ENCODE data around the gene DAB2. TPM values are rescaled to one million over a fixed set of nuclear protein-coding genes. Genes with fewer than 3 reads are reported as not detected.

The DAB2 gene
- total RNA-seq, 1 experiment from 2014 or later = 5.5 TPM

GRCh38 chr5:39390945-39391344, 33.8 kb downstream of the DAB2 start:
- Histone ChIP-seq H4K20me1 (ENCODE audit: insufficient read depth) (no peaks in the 10 kb centered on the region), H3K9me3 (ENCODE audit: control insufficient read depth in 1 of 2, insufficient read depth in 1 of 2, low read depth in 1 of 2, low read length in 2 of 2) (no peaks in the 10 kb centered on the region), H3K27me3 (ENCODE audit: insufficient read depth, low read length) (no peaks in the 10 kb centered on the region), H3K4me2 (ENCODE audit: low read length) (no peak overlapping the region), H3K79me2 (ENCODE audit: insufficient read depth, low read length) (no peaks in the 10 kb centered on the region), H2AFZ (ENCODE audit: low read depth, low read length, poor library complexity, severe bottlenecking) (no peak overlapping the region), H3K27ac (ENCODE audit: low read depth, low read length) (no peak overlapping the region), H3K9me2 (ENCODE audit: insufficient read depth) (no peaks in the 10 kb centered on the region), H3K4me3 (replicated peaks in 1 of 2; ENCODE audit: low read depth in 1 of 2, low read length in 2 of 2) (no peak overlapping the region), H3K4me1 (ENCODE audit: control insufficient read depth in 1 of 2, insufficient read depth in 2 of 2, low read length in 2 of 2) (no peaks in the 10 kb centered on the region), H3K36me3 (ENCODE audit: control insufficient read depth in 1 of 2, insufficient read depth in 2 of 2, low read length in 2 of 2) (no peaks in the 10 kb centered on the region), H3K9ac (ENCODE audit: low read length) (no peak overlapping the region)
- ChIA-PET CTCF (no interaction called here), POLR2A (no interaction called here), RAD21 (ENCODE audit: low non-redundant PET in 1 of 2, low total read pairs in 2 of 2, uncharacterized antibody in 2 of 2, unreplicated experiment in 2 of 2) (no interaction called here)
- ATAC-seq (no peak), DNase-seq (ENCODE audit: low read depth, low spot score) (no peak)
- BruUV-seq (replicated peaks) = no TSS peak
- TF ChIP-seq ZBTB33 (IDR thresholded peaks at IDR 0.05; ENCODE audit: extremely low read depth, insufficient replicate concordance, low read length) (no peak), POLR2AphosphoS5 (IDR thresholded peaks at IDR 0.05; ENCODE audit: low read depth, low read length) (no peak), EZH2phosphoT487 (IDR thresholded peaks at IDR 0.05; ENCODE audit: borderline replicate concordance) (no peak), TCF7L2 (IDR thresholded peaks at IDR 0.05; ENCODE audit: borderline replicate concordance, extremely low read depth, insufficient read depth, insufficient read length) (no peak), ATF3 (IDR thresholded peaks at IDR 0.05) (no peak), JUND (IDR thresholded peaks at IDR 0.05) (no peak), SIN3A (IDR thresholded peaks at IDR 0.05; ENCODE audit: low read depth) (no peak), EGR1 (IDR thresholded peaks at IDR 0.05; ENCODE audit: low read depth) (no peak), FOSL1 (IDR thresholded peaks at IDR 0.05; ENCODE audit: low read depth) (no peak), REST (IDR thresholded peaks at IDR 0.05; ENCODE audit: low read depth) (no peak), CTCF (IDR thresholded peaks at IDR 0.05 in 2 of 3, conservative IDR thresholded peaks at IDR 0.05 in 1 of 3; ENCODE audit: borderline replicate concordance in 1 of 3, insufficient read depth in 1 of 3, low read depth in 2 of 3, low read length in 2 of 3) (no peak), ZNF274 (IDR thresholded peaks at IDR 0.05; ENCODE audit: low read depth, low read length) (no peak), CBX3 (IDR thresholded peaks at IDR 0.05; ENCODE audit: low read depth) (no peak), ZFX (IDR thresholded peaks at IDR 0.05) (no peak), SP1 (IDR thresholded peaks at IDR 0.05; ENCODE audit: low read depth) (no peak), EZH2 (IDR thresholded peaks at IDR 0.05) (no peak), ELF1 (IDR thresholded peaks at IDR 0.05; ENCODE audit: borderline replicate concordance, low read depth) (no peak), RAD21 (IDR thresholded peaks at IDR 0.05; ENCODE audit: low read depth) (no peak), SRF (IDR thresholded peaks at IDR 0.05; ENCODE audit: low read depth) (no peak)
- intact Hi-C loops (cut with micrococcal nuclease) = no loop called here

All from HCT116 (cell line).